H1 (cell line): ENCODE data around the gene EFEMP1. TPM values are rescaled to one million over a fixed set of nuclear protein-coding genes. Genes with fewer than 3 reads are reported as not detected.

Experiments used
- CTCF ChIA-PET: fragments of 300-600 bp; sonication (Branson Sonifier 250); formaldehyde crosslinking; loops from one replicate; lab custom pipeline; 2021; ENCODE audit not compliant: partially characterized antibody; lab: Charles Lee
- POLR2A ChIA-PET: fragments of 300-600 bp; sonication (Branson Sonifier 250); formaldehyde crosslinking; loops from one replicate; lab custom pipeline; 2021; ENCODE audit warnings: inconsistent platforms; ENCODE audit not compliant: partially characterized antibody; lab: Charles Lee
- DNase-seq, 2 experiments: peaks; one replicate each; pipeline versions ENCODE4 v3.0.0 to v3.0.0-alpha.2; 2010 to 2022; ENCODE audit warnings: low spot score in 2 of 2, low read depth in 1 of 2, mixed read lengths in 1 of 2
- FAIRE-seq: peaks from 2 replicates; lab custom pipeline; 2011; peaks lifted over from hg19 to GRCh38; lab: Jason Lieb, UNC
- H2AFZ ChIP-seq: 2 replicates; pipeline ENCODE4 v1.8.1; 2012; ENCODE audit warnings: low read length, inconsistent platforms
- H2AK5ac ChIP-seq: 2 replicates; pipeline ENCODE4 v1.6.1; 2013; ENCODE audit warnings: low read depth, low read length
- H2BK120ac ChIP-seq: replicated peaks from 2 replicates; pipeline ENCODE3; 2013; ENCODE audit warnings: low read depth, low read length, inconsistent platforms
- H2BK12ac ChIP-seq: 2 replicates; pipeline ENCODE4 v1.6.1; 2013; ENCODE audit warnings: low read depth, low read length
- H2BK15ac ChIP-seq: 2 replicates; pipeline ENCODE4 v1.6.1; 2013; ENCODE audit warnings: low read length
- H2BK20ac ChIP-seq: 2 replicates; pipeline ENCODE4 v1.6.1; 2013; ENCODE audit warnings: low read length
- H2BK5ac ChIP-seq: 2 replicates; pipeline ENCODE4 v1.6.1; 2013; ENCODE audit warnings: low read depth, low read length
- H3K14ac ChIP-seq: 2 replicates; pipeline ENCODE4 v1.6.1; 2013; ENCODE audit warnings: inconsistent platforms; ENCODE audit not compliant: insufficient read length
- H3K18ac ChIP-seq: 2 replicates; pipeline ENCODE4 v1.6.1; 2013; ENCODE audit warnings: low read length; ENCODE audit errors: extremely low read depth
- H3K23ac ChIP-seq: 2 replicates; pipeline ENCODE4 v1.6.1; 2013; ENCODE audit warnings: inconsistent platforms; ENCODE audit not compliant: insufficient read length
- H3K23me2 ChIP-seq: 2 replicates; pipeline ENCODE4 v1.6.1; 2013; ENCODE audit warnings: low read depth, low read length
- H3K27ac ChIP-seq: 2 replicates; pipeline ENCODE4 v1.6.1; 2011; ENCODE audit warnings: low read depth, low read length, inconsistent platforms
- H3K27me3 ChIP-seq, 4 experiments: replicated peaks in 1 of 4; 1 replicate in 1 of 4; 2 replicates in 3 of 4; pipeline versions ENCODE4 v1.6.1 to v1.8.1; 2011 to 2013; ENCODE audit warnings: low read length in 3 of 4, mild to moderate bottlenecking in 3 of 4, inconsistent platforms in 2 of 4, mixed read lengths in 2 of 4, moderate library complexity in 1 of 4; ENCODE audit not compliant: control insufficient read depth in 3 of 4, insufficient read depth in 3 of 4; ENCODE audit errors: extremely low read depth in 1 of 4
- H3K36me3 ChIP-seq, 4 experiments: 2 replicates each; pipeline versions ENCODE4 v1.6.1 to v1.8.1; 2011 to 2013; ENCODE audit warnings: mild to moderate bottlenecking in 4 of 4, low read length in 3 of 4, moderate library complexity in 2 of 4, control low read depth in 1 of 4, inconsistent platforms in 1 of 4; ENCODE audit not compliant: insufficient read depth in 4 of 4, control insufficient read depth in 2 of 4
- H3K4ac ChIP-seq: replicated peaks from 2 replicates; pipeline ENCODE3; 2013; ENCODE audit warnings: low read length, low read depth, mixed read lengths, inconsistent platforms; ENCODE audit not compliant: insufficient read length
- H3K4me1 ChIP-seq, 4 experiments: replicated peaks in 1 of 4; 1 replicate in 1 of 4; 2 replicates in 3 of 4; pipeline versions ENCODE4 v1.6.1 to v1.8.1; 2011 to 2013; ENCODE audit warnings: low read length in 3 of 4, inconsistent platforms in 2 of 4, mixed read lengths in 1 of 4; ENCODE audit not compliant: insufficient read depth in 4 of 4, control insufficient read depth in 3 of 4
- H3K4me2 ChIP-seq, 2 experiments: 2 replicates each; pipeline versions ENCODE4 v1.6.1 to v1.8.1; 2011 to 2013; ENCODE audit warnings: low read depth in 2 of 2, low read length in 2 of 2, control low read depth in 1 of 2, inconsistent platforms in 1 of 2, mild to moderate bottlenecking in 1 of 2; ENCODE audit not compliant: insufficient read depth in 1 of 2
- H3K4me3 ChIP-seq, 4 experiments: fragments of 200-600, 300-600 bp in 1 of 4; sonication (generic), shearing (Covaris generic), sonication (Bioruptor Twin) in 1 of 4; 2 replicates each; pipeline versions ENCODE4 v1.5.1 to v1.8.1; 2011 to 2016; ENCODE audit warnings: low read length in 4 of 4, low read depth in 3 of 4, control low read depth in 2 of 4, inconsistent platforms in 2 of 4, mild to moderate bottlenecking in 2 of 4, mixed read lengths in 1 of 4, moderate library complexity in 1 of 4; ENCODE audit not compliant: insufficient read depth in 2 of 4; ENCODE audit errors: extremely low read depth in 1 of 4
- H3K56ac ChIP-seq: replicated peaks from 2 replicates; pipeline ENCODE3; 2013; ENCODE audit warnings: low read depth, mild to moderate bottlenecking, mixed read lengths, low read length, inconsistent platforms; ENCODE audit not compliant: insufficient read length
- H3K79me1 ChIP-seq: 2 replicates; pipeline ENCODE4 v1.6.1; 2013; ENCODE audit warnings: low read depth, low read length, control low read depth
- H3K79me2 ChIP-seq, 2 experiments: 2 replicates each; pipeline versions ENCODE4 v1.6.1 to v1.8.1; 2012 to 2013; ENCODE audit warnings: low read length in 2 of 2, mild to moderate bottlenecking in 2 of 2, inconsistent platforms in 1 of 2; ENCODE audit not compliant: insufficient read depth in 2 of 2, control insufficient read depth in 1 of 2
- H3K9ac ChIP-seq, 4 experiments: replicated peaks in 1 of 4; 1 replicate in 1 of 4; 2 replicates in 3 of 4; pipeline versions ENCODE4 v1.6.1 to v1.8.1; 2011 to 2013; ENCODE audit warnings: low read depth in 3 of 4, low read length in 3 of 4, control low read depth in 2 of 4, mild to moderate bottlenecking in 2 of 4, moderate library complexity in 2 of 4, inconsistent platforms in 1 of 4; ENCODE audit errors: extremely low read depth in 1 of 4
- H3K9me3 ChIP-seq, 2 experiments: 2 replicates each; pipeline versions ENCODE4 v1.6.1 to v1.8.1; 2012 to 2013; ENCODE audit warnings: mild to moderate bottlenecking in 2 of 2, moderate library complexity in 2 of 2, control low read depth in 1 of 2, inconsistent platforms in 1 of 2, low read depth in 1 of 2, low read length in 1 of 2, mixed read lengths in 1 of 2; ENCODE audit not compliant: insufficient read depth in 2 of 2
- H4K20me1 ChIP-seq, 2 experiments: replicated peaks in 1 of 2; 2 replicates each; pipeline versions ENCODE3 to v1.8.1; 2011 to 2013; ENCODE audit warnings: inconsistent platforms in 2 of 2, low read length in 2 of 2, mild to moderate bottlenecking in 1 of 2; ENCODE audit not compliant: insufficient read depth in 2 of 2, control insufficient read depth in 1 of 2
- H4K5ac ChIP-seq: 2 replicates; pipeline ENCODE4 v1.6.1; 2013; ENCODE audit warnings: low read length, low read depth, mixed read lengths, inconsistent platforms; ENCODE audit not compliant: insufficient read length
- H4K8ac ChIP-seq: 2 replicates; pipeline ENCODE4 v1.8.0; 2013; ENCODE audit warnings: mild to moderate bottlenecking, moderate library complexity, low read length, inconsistent platforms; ENCODE audit not compliant: insufficient read depth; ENCODE audit errors: extremely low read depth
- H4K91ac ChIP-seq: replicated peaks from 2 replicates; pipeline ENCODE3; 2013; ENCODE audit warnings: low read length, mixed read lengths, inconsistent platforms; ENCODE audit not compliant: insufficient read length
- BACH1 ChIP-seq: IDR thresholded peaks from 2 replicates; pipeline ENCODE4 v1.6.1; 2012; ENCODE audit warnings: low read length, improper control_type of control experiment
- CEBPB ChIP-seq: IDR thresholded peaks from 2 replicates; pipeline ENCODE4 v1.6.1; 2012; ENCODE audit warnings: low read depth, low read length
- JUND ChIP-seq: IDR thresholded peaks from 2 replicates; pipeline ENCODE4 v1.6.1; 2011; ENCODE audit warnings: mild to moderate bottlenecking, improper control_type of control experiment, low read length
- KDM5A ChIP-seq: fragments of 200-600 bp; IDR thresholded peaks from 2 replicates; pipeline ENCODE4 v1.7.1; 2012; ENCODE audit warnings: mild to moderate bottlenecking, low read length, inconsistent platforms, mixed read lengths
- MAFK ChIP-seq: IDR thresholded peaks from 2 replicates; pipeline ENCODE4 v1.6.1; 2012; ENCODE audit warnings: low read depth, mild to moderate bottlenecking, improper control_type of control experiment, low read length
- NANOG ChIP-seq: IDR thresholded peaks from 2 replicates; pipeline ENCODE4 v1.6.1; 2011; ENCODE audit warnings: low read length, low read depth, mild to moderate bottlenecking, inconsistent platforms; ENCODE audit not compliant: insufficient read depth, poor library complexity, severe bottlenecking
- POLR2A ChIP-seq, 2 experiments: IDR thresholded peaks; 1 replicate in 1 of 2; 2 replicates in 1 of 2; pipeline ENCODE4 v1.6.1; 2011; ENCODE audit warnings: low read depth in 2 of 2, low read length in 2 of 2, mild to moderate bottlenecking in 2 of 2; ENCODE audit errors: control extremely low read depth in 1 of 2
- RXRA ChIP-seq: IDR thresholded peaks from 2 replicates; pipeline ENCODE4 v1.6.1; 2011; ENCODE audit warnings: low read depth, mild to moderate bottlenecking, low read length, moderate library complexity; ENCODE audit not compliant: insufficient read depth
- SP1 ChIP-seq: IDR thresholded peaks from 2 replicates; pipeline ENCODE4 v1.6.1; 2011; ENCODE audit warnings: low read depth, low read length
- SP4 ChIP-seq: IDR thresholded peaks from 2 replicates; pipeline ENCODE4 v1.6.1; 2012; ENCODE audit warnings: low read length, inconsistent platforms
- SRF ChIP-seq: IDR thresholded peaks from 2 replicates; pipeline ENCODE4 v1.6.1; 2011; ENCODE audit warnings: mild to moderate bottlenecking, low read depth, low read length, moderate library complexity
- SUZ12 ChIP-seq: fragments of 200-600 bp; sonication (generic); IDR thresholded peaks from 2 replicates; pipeline ENCODE4 v1.6.1; 2012; ENCODE audit warnings: mild to moderate bottlenecking, inconsistent platforms, low read length, moderate library complexity, mixed read lengths
- WGBS, 2 experiments: shearing (Covaris generic) in 1 of 2; methylation state at CpG; one replicate each; pipeline versions ENCODE4 v1.1.6 to v1.1.7; 2013 to 2015; ENCODE audit warnings: low lambda C conversion rate in 2 of 2, mixed read lengths in 2 of 2, inconsistent platforms in 1 of 2, low coverage in 1 of 2, missing lambda C conversion rate in 1 of 2; ENCODE audit not compliant: insufficient replicate concordance in 2 of 2, insufficient coverage in 1 of 2, insufficient read length in 1 of 2; ENCODE audit errors: extremely low coverage in 1 of 2, missing lambda C conversion rate in 1 of 2; 5-methylcytosine and 5-hydroxymethylcytosine counted together
- polyA plus RNA-seq, 7 experiments: library from polyadenylated mRNA; depleted of rRNA in 3 of 7; stranded (reverse) in 5 of 7; unstranded in 2 of 7; fragments of >200 nt in 5 of 7; fragments of 200-250 nt in 2 of 7; gene quantifications; 1 replicate in 5 of 7; 2 replicates in 1 of 7; 4 replicates in 1 of 7; pipeline versions ENCODE4 v1.2.1 to v1.2.3, GENCODE V29; 2011 to 2013; ENCODE audit warnings: missing spikeins in 2 of 7, mixed read lengths in 2 of 7
- total RNA-seq: library from RNA; stranded (reverse); fragmentation: NEBNext Ultra II Directional; extraction: Animal tissue kit (Norgen Biotek cat#: 25700); gene quantifications from 2 replicates; pipeline ENCODE4 v1.2.1, GENCODE V29; 2021

The EFEMP1 gene
- total and polyA plus RNA-seq, 2 of the 8 experiments (the other 6 are each of a cell fraction or from before 2014, with no cell fraction given), result 15.5 to 19.7 TPM

DNA sequence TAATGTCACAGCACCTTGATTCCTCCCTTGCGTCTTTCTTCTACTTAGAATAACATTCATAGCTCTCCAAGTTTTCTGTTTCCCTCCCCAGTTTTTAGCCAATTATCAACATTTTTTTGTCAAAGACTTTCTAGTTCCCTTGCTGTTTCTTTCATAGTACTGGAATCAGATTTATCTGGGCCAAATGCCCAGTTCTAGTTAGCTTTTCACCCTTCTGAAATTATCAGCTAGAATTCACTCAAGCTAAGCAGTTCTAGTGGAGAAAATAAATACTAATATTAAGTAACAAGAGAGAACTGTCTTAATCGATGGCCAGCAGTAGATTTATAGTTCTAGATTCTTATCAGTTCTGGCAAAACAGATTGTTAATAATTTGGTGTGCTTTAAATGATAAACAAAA lies 36.2 kb downstream of the EFEMP1 start:
- FAIRE-seq (no peak), DNase-seq (no peak)
- Histone ChIP-seq H3K79me1 (no peaks in the 10 kb centered on the region), H3K4ac (no peak overlapping the region), H4K8ac (no peak overlapping the region), H2BK12ac (no peak overlapping the region), H3K27me3 (no peaks in the 10 kb centered on the region), H4K91ac (no peak overlapping the region), H3K14ac (no peak overlapping the region), H4K5ac (no peak overlapping the region), H3K9me3 (no peaks in the 10 kb centered on the region), H2BK15ac (no peak overlapping the region), H2BK20ac (no peak overlapping the region), H3K23ac (no peak overlapping the region), H3K36me3 (no peaks in the 10 kb centered on the region), H3K18ac (no peak overlapping the region), H3K9ac (no peak overlapping the region), H2AK5ac (no peak overlapping the region), H3K79me2 (no peaks in the 10 kb centered on the region), H3K4me1 (peaks cover 0 to 6% (median 0%) of the 10 kb centered on the region in 4 experiments; a peak in 1 of 7 replicates), H2BK5ac (no peak overlapping the region), H3K4me2 (no peak overlapping the region), H3K23me2 (no peaks in the 10 kb centered on the region), H4K20me1 (no peaks in the 10 kb centered on the region), H2BK120ac (no peak overlapping the region), H3K4me3 (no peak overlapping the region), H3K27ac (no peak overlapping the region), H3K56ac (no peak overlapping the region), H2AFZ (no peak overlapping the region)
- 81% methylated on average over 2 of the region's 2 CpGs; no CpG with 5 or more reads in 1 of the 2 experiments for WGBS, 2 experiments
- ChIA-PET CTCF (interaction anchor here (1.2 kb wide), 1 partner anchor 37 kb away, joined by 3 read pairs; no protein-coding TSS in a partner anchor), POLR2A (interaction anchor here (0.7 kb wide), 1 partner anchor 13 kb away, joined by 6 read pairs; no protein-coding TSS in a partner anchor)
- no peak for TF ChIP-seq CEBPB
- no peak for TF ChIP-seq SP1
- no peak for TF ChIP-seq MAFK
- TF ChIP-seq BACH1, result no peak
- no peak for TF ChIP-seq SUZ12
- no peak for TF ChIP-seq SRF
- no peak for TF ChIP-seq NANOG
- no peak for TF ChIP-seq JUND
- TF ChIP-seq KDM5A, result no peak
- no peak for TF ChIP-seq RXRA
- no peak for TF ChIP-seq POLR2A (IDR thresholded peaks at IDR 0.05; ENCODE audit: control extremely low read depth in 1 of 2, low read depth in 2 of 2, low read length in 2 of 2)
- no peak for TF ChIP-seq SP4
